ENCODE results near the gene SPATA2L. TPM values are rescaled to one million over a fixed set of nuclear protein-coding genes. Genes with fewer than 3 reads are reported as not detected.

The SPATA2L gene
- total RNA-seq, 1 experiment from 2014 or later: 12.2 TPM

- no TSS peak for BruUV-seq (replicated peaks)
- CTCF ChIA-PET: no interaction called here
Observed at GRCh38 chr16:89736554-89736953, 35.0 kb upstream of the SPATA2L start.

GRCh38 chr16:89733792-89734191 is 32.3 kb upstream of the SPATA2L start:
- H3K36me3 ChIP-seq (ENCODE audit: low read depth, low read length): peaks cover 22% of the 10 kb centered on the region
- CTCF ChIA-PET: no interaction called here

More at GRCh38 chr16:89736554-89736953, 35.0 kb upstream of the SPATA2L start:
- Histone ChIP-seq H3K4me1 (ENCODE audit: insufficient read depth, low read length) (no peaks in the 10 kb centered on the region), H3K4me3 (ENCODE audit: low read length) (no peak overlapping the region), H3K79me2 (ENCODE audit: low read length) (no peaks in the 10 kb centered on the region), H3K27me3 (ENCODE audit: low read length) (no peaks in the 10 kb centered on the region), H3F3A (ENCODE audit: low read length, unreplicated experiment) (no peaks in the 10 kb centered on the region), H3K9me3 (ENCODE audit: low read length) (no peaks in the 10 kb centered on the region), H3K9ac (ENCODE audit: low read length) (no peak overlapping the region), H3K4me2 (ENCODE audit: low read length) (no peak overlapping the region), H2AFZ (ENCODE audit: low read length) (no peak overlapping the region), H3K36me3 (ENCODE audit: low read depth, low read length) (peaks cover 37% of the 10 kb centered on the region), H3K27ac (ENCODE audit: low read length) (no peak overlapping the region), H4K20me1 (ENCODE audit: low read length) (no peaks in the 10 kb centered on the region), H3K9me2 (replicated peaks; ENCODE audit: low read length) (no peaks in the 10 kb centered on the region)
- intact Hi-C loops (cut with micrococcal nuclease): no loop called here
- TF ChIP-seq CTCF (conservative IDR thresholded peaks at IDR 0.05; ENCODE audit: low read depth, low read length): no peak
- TF ChIP-seq EZH2 (IDR thresholded peaks at IDR 0.05; ENCODE audit: low read length, unreplicated experiment): no peak
- TF ChIP-seq EZH2phosphoT487 (IDR thresholded peaks at IDR 0.05; ENCODE audit: borderline replicate concordance, low read length): no peak
- DNase-seq: no peak
- POLR2A ChIA-PET (ENCODE audit: unreplicated experiment): no interaction called here
- no peak for ATAC-seq

More at GRCh38 chr16:89733792-89734191, 32.3 kb upstream of the SPATA2L start:
- TF ChIP-seq CTCF (conservative IDR thresholded peaks at IDR 0.05; ENCODE audit: low read depth, low read length) (no peak), EZH2 (IDR thresholded peaks at IDR 0.05; ENCODE audit: low read length, unreplicated experiment) (no peak), EZH2phosphoT487 (IDR thresholded peaks at IDR 0.05; ENCODE audit: borderline replicate concordance, low read length) (no peak)
- ATAC-seq (no peak), DNase-seq (no peak)
- Histone ChIP-seq H3K27me3 (ENCODE audit: low read length) (no peaks in the 10 kb centered on the region), H3K9me3 (ENCODE audit: low read length) (no peaks in the 10 kb centered on the region), H3K4me1 (ENCODE audit: insufficient read depth, low read length) (no peaks in the 10 kb centered on the region), H3K9ac (ENCODE audit: low read length) (no peak overlapping the region), H3K4me2 (ENCODE audit: low read length) (no peak overlapping the region), H3K79me2 (ENCODE audit: low read length) (no peaks in the 10 kb centered on the region), H3K4me3 (ENCODE audit: low read length) (no peak overlapping the region), H3K27ac (ENCODE audit: low read length) (no peak overlapping the region), H3K9me2 (replicated peaks; ENCODE audit: low read length) (no peaks in the 10 kb centered on the region), H3F3A (ENCODE audit: low read length, unreplicated experiment) (no peaks in the 10 kb centered on the region), H4K20me1 (ENCODE audit: low read length) (no peaks in the 10 kb centered on the region), H2AFZ (ENCODE audit: low read length) (no peak overlapping the region)
- POLR2A ChIA-PET (ENCODE audit: unreplicated experiment): no interaction called here
- BruUV-seq (replicated peaks): no TSS peak
- intact Hi-C loops (cut with micrococcal nuclease): no loop called here
